Nephron progenitor cell (in vitro differentiated cells): ENCODE data around the gene GANC.

Experiments
- DNase-seq: peaks from one replicate; pipeline ENCODE4 v3.0.0; 2021
- H3K27ac Mint-ChIP-seq: 2 replicates; pipeline ENCODE4 v1.8.0; 2021; ENCODE audit warnings: mild to moderate bottlenecking, moderate library complexity, mixed read lengths
- H3K27me3 Mint-ChIP-seq: 2 replicates; pipeline ENCODE4 v1.8.0; 2021; ENCODE audit warnings: mild to moderate bottlenecking, low read depth, mixed read lengths; ENCODE audit not compliant: poor library complexity
- H3K36me3 Mint-ChIP-seq: 2 replicates; pipeline ENCODE4 v1.8.0; 2021; ENCODE audit warnings: low read depth, mixed read lengths
- H3K4me1 Mint-ChIP-seq: 2 replicates; pipeline ENCODE4 v1.8.0; 2021; ENCODE audit warnings: mixed read lengths
- H3K4me3 Mint-ChIP-seq: 2 replicates; pipeline ENCODE4 v1.8.0; 2021; ENCODE audit warnings: mild to moderate bottlenecking, moderate library complexity, mixed read lengths
- H3K9me3 Mint-ChIP-seq: 2 replicates; pipeline ENCODE4 v1.8.0; 2021; ENCODE audit warnings: mild to moderate bottlenecking, moderate library complexity, mixed read lengths
- TF ChIP-seq, protein P1 (sequence below): fragments of 200-600 bp; sonication (generic); IDR thresholded peaks from 2 replicates; pipeline ENCODE4 v1.5.0; 2021; ENCODE audit warnings: antibody characterized with exemption

Gene GANC

DNA sequence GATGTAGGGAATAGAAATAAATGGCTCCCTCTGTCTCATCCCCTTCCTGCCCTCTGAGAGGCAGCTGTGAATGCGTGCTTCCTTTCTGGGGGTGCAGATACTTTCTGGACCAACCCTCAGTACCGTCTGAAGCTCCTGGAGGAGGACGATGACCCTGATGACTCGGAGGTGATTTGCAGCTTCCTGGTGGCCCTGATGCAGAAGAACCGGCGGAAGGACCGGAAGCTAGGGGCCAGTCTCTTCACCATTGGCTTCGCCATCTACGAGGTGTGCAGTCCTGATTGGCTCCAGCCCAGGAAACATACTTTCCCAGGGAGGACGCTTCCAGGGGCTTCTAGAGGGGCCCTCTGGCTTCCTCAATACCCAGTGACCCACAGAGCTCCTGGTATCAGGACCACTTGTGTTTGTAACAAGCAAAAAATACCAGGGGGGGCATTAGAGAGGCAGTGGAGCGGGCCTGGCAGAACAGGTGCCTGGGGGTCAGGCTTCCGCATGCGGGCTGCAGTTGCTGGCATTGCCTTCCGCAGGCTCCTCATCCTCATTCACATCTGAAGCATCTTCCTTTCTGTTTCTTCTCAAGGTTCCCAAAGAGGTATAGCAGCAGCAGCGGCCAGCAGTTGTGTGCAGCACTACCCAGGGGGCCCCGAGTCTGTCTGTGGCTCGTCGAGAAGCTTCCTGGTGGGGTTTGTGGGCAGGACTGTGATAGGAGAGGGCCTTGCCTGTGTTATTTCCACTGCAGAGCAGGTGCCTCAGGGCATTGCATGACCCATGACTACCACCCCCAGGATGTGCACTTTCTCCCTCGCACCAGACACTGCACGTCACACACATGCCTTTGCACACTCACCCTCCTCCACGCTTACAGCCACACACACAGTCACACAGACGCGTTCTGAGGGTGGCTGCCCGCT, 128.8 kb downstream of the GANC start:
- DNase-seq = no peak
- TF ChIP-seq, protein P1, sequence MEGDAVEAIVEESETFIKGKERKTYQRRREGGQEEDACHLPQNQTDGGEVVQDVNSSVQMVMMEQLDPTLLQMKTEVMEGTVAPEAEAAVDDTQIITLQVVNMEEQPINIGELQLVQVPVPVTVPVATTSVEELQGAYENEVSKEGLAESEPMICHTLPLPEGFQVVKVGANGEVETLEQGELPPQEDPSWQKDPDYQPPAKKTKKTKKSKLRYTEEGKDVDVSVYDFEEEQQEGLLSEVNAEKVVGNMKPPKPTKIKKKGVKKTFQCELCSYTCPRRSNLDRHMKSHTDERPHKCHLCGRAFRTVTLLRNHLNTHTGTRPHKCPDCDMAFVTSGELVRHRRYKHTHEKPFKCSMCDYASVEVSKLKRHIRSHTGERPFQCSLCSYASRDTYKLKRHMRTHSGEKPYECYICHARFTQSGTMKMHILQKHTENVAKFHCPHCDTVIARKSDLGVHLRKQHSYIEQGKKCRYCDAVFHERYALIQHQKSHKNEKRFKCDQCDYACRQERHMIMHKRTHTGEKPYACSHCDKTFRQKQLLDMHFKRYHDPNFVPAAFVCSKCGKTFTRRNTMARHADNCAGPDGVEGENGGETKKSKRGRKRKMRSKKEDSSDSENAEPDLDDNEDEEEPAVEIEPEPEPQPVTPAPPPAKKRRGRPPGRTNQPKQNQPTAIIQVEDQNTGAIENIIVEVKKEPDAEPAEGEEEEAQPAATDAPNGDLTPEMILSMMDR = no peak
- no peaks in the 10 kb centered on the region for H3K36me3 Mint-ChIP-seq
- H3K27me3 Mint-ChIP-seq = peaks cover 13% of the 10 kb centered on the region
- H3K4me3 Mint-ChIP-seq = no peak overlapping the region
- peaks cover 8% of the 10 kb centered on the region for H3K4me1 Mint-ChIP-seq
- H3K27ac Mint-ChIP-seq = no peak overlapping the region
- H3K9me3 Mint-ChIP-seq = no peaks in the 10 kb centered on the region

DNA sequence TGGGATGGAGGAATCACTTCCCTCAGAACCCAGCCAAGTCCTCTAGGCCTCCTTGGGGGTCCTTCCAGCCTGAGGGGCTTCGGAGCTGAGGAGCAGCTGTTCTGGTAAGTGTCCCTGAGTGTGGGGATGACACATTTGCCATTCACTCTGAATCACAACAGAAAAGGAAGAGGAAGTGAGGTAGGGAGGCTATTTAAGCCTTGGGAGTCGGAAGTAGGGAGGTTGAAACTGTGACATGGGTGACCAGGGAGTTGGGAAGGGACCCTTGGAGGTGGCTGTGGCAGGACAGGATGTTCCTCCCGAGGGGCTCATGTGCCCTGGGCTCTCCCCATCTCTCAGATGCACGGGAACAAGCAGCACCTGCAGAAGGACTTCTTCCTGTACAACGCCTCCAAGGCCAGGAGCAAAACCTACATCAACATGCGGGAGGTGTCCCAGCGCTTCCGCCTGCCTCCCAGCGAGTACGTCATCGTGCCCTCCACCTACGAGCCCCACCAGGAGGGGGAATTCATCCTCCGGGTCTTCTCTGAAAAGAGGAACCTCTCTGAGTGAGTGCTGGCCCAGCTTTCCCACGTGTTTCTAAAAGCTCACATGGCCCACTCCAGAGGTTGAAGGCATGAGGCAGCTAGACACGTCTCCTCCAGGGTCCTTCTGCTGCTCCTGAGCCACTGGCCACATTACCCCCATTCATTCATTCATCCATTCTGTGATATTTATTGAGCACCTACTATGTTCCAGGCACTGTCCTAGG, 129.6 kb downstream of the GANC start:
- Mint-ChIP-seq H3K4me1 (peaks cover 8% of the 10 kb centered on the region), H3K27me3 (peaks cover 13% of the 10 kb centered on the region), H3K27ac (no peak overlapping the region)

DNA sequence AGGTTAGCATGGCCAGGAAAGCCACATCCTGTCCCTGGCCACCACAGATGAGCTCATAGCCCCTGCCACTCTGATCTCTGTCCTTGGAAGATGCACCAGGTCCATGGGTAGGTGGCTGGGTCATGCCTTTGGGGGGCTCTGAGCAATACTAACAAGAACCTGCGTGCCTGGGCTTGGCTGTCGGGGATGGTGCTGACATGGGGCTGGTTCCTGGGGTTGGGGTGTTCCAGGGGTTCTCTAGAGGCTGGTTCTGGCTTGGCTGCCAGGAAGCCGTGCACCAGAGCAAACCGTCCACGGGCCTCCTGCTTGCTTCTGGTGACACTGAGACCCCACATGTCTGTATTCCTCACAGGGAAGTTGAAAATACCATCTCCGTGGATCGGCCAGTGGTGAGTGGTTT, 130.4 kb downstream of the GANC start:
- no peak overlapping the region for H3K27ac Mint-ChIP-seq
- no peak for DNase-seq
- TF ChIP-seq, protein P1 = no peak
- peaks cover 8% of the 10 kb centered on the region for H3K4me1 Mint-ChIP-seq
- no peaks in the 10 kb centered on the region for H3K9me3 Mint-ChIP-seq
- H3K27me3 Mint-ChIP-seq = peaks cover 13% of the 10 kb centered on the region
- no peaks in the 10 kb centered on the region for H3K36me3 Mint-ChIP-seq
- no peak overlapping the region for H3K4me3 Mint-ChIP-seq

More for the DNA sequence above, 129.6 kb downstream of the GANC start:
- Mint-ChIP-seq H3K9me3 (no peaks in the 10 kb centered on the region), H3K4me3 (no peak overlapping the region), H3K36me3 (no peaks in the 10 kb centered on the region)
- TF ChIP-seq, protein P1 = no peak
- DNase-seq = no peak

DNA sequence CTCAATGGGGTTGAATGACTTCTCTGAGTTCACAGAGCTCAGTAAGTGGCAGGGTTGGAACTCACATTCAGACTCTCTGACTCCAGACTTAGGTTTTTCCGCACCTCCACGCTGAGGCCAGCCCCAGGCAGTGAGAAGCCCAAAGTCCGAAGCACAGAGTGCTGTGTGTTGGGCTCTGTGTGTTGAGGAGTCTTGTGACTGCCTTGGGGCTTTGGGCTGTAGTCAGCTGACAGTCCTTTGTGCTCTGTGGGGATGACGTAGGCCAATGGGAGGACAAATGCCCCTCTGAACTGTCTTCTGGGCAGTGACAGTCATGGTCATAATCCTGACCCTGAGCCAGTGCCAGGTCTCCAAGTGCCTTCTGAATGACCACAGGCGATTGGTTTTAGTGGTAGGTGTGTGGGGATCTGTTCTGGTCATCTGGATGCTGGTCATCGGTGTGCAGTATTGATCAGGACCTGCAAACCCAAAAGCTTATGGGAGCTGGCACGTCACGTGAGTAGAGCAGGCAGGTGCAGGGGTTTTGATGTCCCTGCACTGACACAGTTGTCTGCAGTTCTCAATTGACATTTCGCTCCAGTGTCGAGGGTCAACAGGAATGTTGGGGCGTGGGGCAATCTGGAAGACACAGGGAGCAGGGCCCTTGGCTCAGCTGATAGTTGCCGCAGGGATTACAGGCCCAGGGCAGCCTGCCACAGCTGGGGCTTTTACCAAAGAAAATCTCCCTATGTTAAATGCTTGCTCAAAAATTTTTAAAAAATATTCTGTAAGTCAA, 131.6 kb downstream of the GANC start:
- Mint-ChIP-seq H3K36me3 (no peaks in the 10 kb centered on the region), H3K9me3 (no peaks in the 10 kb centered on the region), H3K27me3 (peaks cover 13% of the 10 kb centered on the region), H3K4me1 (peaks cover 8% of the 10 kb centered on the region), H3K4me3 (no peak overlapping the region), H3K27ac (no peak overlapping the region)
- TF ChIP-seq, protein P1 = no peak
- no peak for DNase-seq

DNA sequence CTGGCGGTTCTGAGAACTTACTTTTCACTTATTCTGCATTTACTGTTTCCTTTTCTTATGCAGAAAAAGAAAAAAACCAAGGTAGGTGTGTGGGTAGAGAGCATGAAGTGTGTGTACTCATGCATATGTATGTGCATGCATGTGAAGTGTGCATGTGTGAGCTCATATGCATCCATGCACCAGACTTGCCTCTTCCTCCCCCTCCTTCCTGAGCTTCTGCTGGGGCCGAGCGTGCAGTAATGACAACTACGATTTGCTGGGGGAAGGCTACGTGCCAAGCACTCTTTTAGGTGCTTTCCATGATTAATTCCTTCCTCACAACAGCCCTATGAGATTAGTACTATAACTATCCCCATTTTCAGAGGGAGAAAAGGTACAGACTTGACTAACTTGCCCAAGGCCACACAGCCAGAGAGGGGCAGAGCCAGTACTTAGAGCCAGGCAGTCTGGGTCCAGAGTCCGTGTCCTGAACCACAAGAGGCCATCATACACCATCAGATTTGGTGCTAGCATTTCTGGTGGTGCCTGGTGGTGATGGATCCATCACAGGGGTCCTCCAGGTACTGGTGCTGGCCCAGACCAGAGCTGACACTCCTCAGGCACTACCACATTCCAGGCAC, 133.0 kb downstream of the GANC start:
- DNase-seq = no peak
- TF ChIP-seq, protein P1 = no peak
- Mint-ChIP-seq H3K9me3 (no peaks in the 10 kb centered on the region), H3K36me3 (peaks cover 8% of the 10 kb centered on the region), H3K4me1 (peaks cover 9% of the 10 kb centered on the region), H3K27me3 (peaks cover 9% of the 10 kb centered on the region), H3K4me3 (no peak overlapping the region), H3K27ac (no peak overlapping the region)
